Muscle layer of colon (tissue), 2 donors: ENCODE data around the gene CDKAL1.

Experiments used
- H3K27ac ChIP-seq: one replicate; pipeline ENCODE4 v1.7.0; 2013; ENCODE audit warnings: low read depth, mild to moderate bottlenecking, low read length, moderate library complexity
- H3K27me3 ChIP-seq, 2 donors: one replicate each; pipeline ENCODE4 v1.7.0; 2013; ENCODE audit warnings: low read length in 2 of 2, mild to moderate bottlenecking in 2 of 2; ENCODE audit not compliant: insufficient read depth in 2 of 2, control insufficient read depth in 1 of 2
- H3K36me3 ChIP-seq: one replicate; pipeline ENCODE4 v1.7.0; 2013; ENCODE audit warnings: mild to moderate bottlenecking, low read length; ENCODE audit not compliant: insufficient read depth
- H3K4me1 ChIP-seq: one replicate; pipeline ENCODE4 v1.7.0; 2013; ENCODE audit warnings: mild to moderate bottlenecking, low read length; ENCODE audit not compliant: insufficient read depth
- H3K4me3 ChIP-seq, 2 donors: one replicate each; pipeline ENCODE4 v1.7.0; 2013; ENCODE audit warnings: low read length in 2 of 2, low read depth in 1 of 2, mild to moderate bottlenecking in 1 of 2, moderate library complexity in 1 of 2
- H3K9ac ChIP-seq: one replicate; pipeline ENCODE4 v1.7.0; 2013; ENCODE audit warnings: low read length
- H3K9me3 ChIP-seq: one replicate; pipeline ENCODE4 v1.7.0; 2013; ENCODE audit warnings: mild to moderate bottlenecking, low read length
- donor health status: abdominal sarcoma.
- donor health status: Adenocarcinoma of cecum.

CDKAL1 gene

DNA sequence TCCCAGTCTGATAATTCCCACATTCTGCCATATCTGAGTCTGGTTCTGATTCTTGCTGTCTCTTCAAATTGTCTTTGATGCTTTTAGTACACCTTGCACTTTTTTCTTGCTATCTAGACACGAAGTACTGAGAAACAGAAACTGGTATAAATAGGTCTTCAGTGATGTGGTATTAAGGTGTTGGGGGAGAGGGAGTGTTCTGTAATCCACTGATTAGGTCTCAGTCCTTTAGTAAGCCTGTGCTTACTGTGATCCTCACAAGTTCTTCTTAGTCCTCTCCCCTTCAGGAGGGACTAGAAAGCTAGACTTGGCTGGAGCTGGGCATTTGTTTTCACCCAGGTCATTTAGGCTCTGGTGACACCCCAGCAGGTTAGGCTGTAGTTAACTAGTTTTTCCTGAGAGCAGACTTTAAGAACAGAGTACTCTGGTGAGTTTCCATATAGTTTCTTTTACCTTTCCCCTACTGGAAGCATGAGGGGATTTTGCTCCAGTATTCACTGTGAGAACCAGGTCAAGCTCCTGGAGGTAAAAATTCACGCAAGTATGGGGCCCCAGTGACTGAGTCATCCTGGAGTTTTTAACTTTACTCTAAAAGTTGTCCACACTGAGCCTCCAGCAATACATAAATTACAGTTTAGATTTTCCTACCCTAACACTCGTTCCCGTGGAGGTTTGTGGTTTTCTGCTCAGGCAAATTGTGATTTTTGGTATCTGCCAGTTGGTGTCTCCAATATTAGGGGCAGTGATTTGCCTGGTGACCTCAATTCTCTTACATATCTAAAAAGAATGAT lies 154.6 kb downstream of the CDKAL1 start:
- H3K27ac ChIP-seq, result no peak overlapping the region
- no peaks in the 10 kb centered on the region for H3K9me3 ChIP-seq
- no peak overlapping the region for H3K4me3 ChIP-seq
- H3K36me3 ChIP-seq, result no peaks in the 10 kb centered on the region
- H3K9ac ChIP-seq, result no peak overlapping the region
- no peaks in the 10 kb centered on the region for H3K4me1 ChIP-seq
- no peaks in the 10 kb centered on the region for H3K27me3 ChIP-seq

DNA sequence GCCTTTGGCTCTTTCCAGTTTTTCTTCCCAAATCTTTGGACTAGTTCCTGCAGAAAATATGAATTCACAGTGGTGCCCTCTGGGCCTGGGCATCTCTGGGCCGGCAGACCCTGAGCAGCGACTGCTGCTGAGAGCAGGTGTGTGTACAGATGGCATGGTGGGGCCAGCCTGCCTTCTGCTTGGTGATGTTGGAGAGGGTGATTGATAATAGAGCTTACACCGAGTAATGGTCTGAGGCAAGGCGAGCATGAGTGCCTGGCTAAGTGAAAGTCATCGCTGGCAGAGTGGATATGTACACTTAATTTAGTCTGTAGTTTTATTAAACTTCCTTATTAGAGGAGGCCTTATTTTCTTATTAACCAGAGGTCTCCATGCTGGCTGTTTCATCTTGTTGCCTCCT lies 156.9 kb downstream of the CDKAL1 start:
- no peak overlapping the region for H3K9ac ChIP-seq
- H3K4me3 ChIP-seq, result no peak overlapping the region
- H3K27ac ChIP-seq, result no peak overlapping the region
- H3K36me3 ChIP-seq, result no peaks in the 10 kb centered on the region
- H3K27me3 ChIP-seq, result no peaks in the 10 kb centered on the region
- no peaks in the 10 kb centered on the region for H3K9me3 ChIP-seq
- H3K4me1 ChIP-seq, result no peaks in the 10 kb centered on the region

DNA sequence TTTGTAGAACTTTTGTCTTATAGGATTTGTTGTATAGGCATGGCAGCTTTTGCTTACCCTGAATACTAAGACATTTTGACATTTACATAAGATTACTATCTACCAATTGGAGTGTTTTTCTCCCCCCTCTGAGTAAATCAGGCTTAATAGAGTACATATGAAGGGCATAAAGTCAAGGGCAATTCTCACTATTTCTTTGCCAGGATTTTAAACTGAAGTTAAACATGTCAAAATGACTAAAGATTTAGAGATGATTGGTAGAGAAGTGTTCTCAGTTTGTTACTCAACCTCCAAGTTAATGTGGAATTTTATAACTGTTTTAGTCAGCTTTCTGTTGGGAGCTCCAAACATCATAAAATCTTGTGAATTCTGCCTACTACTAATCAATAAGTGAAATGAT lies 157.8 kb downstream of the CDKAL1 start:
- Histone ChIP-seq H3K27ac (no peak overlapping the region), H3K27me3 (no peaks in the 10 kb centered on the region), H3K36me3 (no peaks in the 10 kb centered on the region), H3K9ac (no peak overlapping the region), H3K4me3 (no peak overlapping the region), H3K4me1 (no peaks in the 10 kb centered on the region), H3K9me3 (no peaks in the 10 kb centered on the region)

DNA sequence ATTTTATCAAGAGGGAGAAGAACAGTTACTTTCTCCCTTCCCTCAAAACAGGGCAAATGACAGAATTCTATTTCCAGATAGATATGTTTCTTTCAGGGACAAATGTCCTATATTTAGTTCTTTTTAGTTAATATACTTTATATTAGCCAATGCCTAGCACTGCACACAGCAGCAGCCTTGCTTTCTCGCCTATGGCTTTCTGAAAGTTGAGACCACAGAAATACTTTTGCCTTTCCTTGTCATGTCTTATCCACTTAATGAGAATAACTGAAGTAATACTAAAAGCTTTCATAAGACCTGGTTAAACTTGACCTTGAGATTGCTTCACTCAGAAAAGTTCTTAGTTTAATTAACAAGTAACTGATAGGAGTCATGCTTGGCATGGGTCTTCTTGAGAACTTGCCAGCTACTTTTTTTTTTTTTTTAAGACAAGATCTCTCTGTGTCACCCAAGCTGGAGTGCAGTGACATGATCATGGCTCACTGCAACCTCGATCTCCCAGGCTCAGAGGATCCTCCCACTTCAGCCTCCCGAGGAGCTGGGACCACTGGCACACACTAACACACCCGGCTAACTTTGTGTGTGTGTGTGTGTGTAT lies 159.3 kb downstream of the CDKAL1 start:
- H3K4me1 ChIP-seq, result no peaks in the 10 kb centered on the region
- no peak overlapping the region for H3K4me3 ChIP-seq
- no peaks in the 10 kb centered on the region for H3K36me3 ChIP-seq

DNA sequence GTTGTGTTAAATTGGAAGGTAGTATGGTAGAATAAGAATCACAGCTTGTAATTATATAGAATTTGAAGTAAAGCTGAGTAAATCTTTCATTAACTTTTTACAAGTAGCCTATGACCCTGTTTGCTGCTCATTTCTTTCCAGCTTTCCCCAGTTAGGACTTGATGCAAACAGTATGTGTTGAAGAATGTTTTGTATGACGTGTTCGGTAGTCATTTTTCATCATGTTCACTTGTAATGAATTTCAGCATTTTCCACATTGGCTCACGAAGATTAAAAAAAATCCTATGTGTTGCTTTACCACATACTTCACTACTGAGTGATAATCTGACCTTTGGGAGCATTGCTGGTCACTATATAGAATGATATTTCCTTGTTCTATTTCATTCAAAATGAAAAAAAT lies 162.4 kb downstream of the CDKAL1 start:
- Histone ChIP-seq H3K36me3 (no peaks in the 10 kb centered on the region), H3K9ac (no peak overlapping the region), H3K4me3 (no peak overlapping the region), H3K27ac (no peak overlapping the region), H3K9me3 (no peaks in the 10 kb centered on the region), H3K27me3 (no peaks in the 10 kb centered on the region), H3K4me1 (no peaks in the 10 kb centered on the region)

More for the DNA sequence above, 159.3 kb downstream of the CDKAL1 start:
- Histone ChIP-seq H3K27me3 (no peaks in the 10 kb centered on the region), H3K9me3 (no peaks in the 10 kb centered on the region), H3K27ac (no peak overlapping the region), H3K9ac (no peak overlapping the region)

DNA sequence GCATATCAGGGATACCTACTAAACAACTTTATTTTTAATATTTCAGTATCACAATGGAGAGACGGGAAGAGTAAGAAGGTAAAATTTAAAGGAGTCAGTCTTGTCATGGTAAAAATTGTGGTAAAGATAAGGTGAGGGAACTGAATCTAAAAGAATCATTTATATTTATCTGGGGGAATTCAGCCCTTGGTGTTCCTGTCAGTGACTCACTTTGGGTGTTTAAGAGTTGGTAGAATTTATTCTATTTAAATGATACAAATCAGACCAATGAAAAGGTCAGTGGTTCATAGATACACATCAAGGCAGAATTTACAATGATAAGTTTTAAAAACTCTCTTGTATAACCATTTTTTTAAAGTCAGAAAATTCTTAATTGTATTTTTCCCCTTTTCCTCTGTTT lies 164.4 kb downstream of the CDKAL1 start:
- Histone ChIP-seq H3K27ac (no peak overlapping the region), H3K36me3 (no peaks in the 10 kb centered on the region), H3K4me3 (no peak overlapping the region), H3K9me3 (no peaks in the 10 kb centered on the region), H3K9ac (no peak overlapping the region), H3K27me3 (no peaks in the 10 kb centered on the region), H3K4me1 (no peaks in the 10 kb centered on the region)

DNA sequence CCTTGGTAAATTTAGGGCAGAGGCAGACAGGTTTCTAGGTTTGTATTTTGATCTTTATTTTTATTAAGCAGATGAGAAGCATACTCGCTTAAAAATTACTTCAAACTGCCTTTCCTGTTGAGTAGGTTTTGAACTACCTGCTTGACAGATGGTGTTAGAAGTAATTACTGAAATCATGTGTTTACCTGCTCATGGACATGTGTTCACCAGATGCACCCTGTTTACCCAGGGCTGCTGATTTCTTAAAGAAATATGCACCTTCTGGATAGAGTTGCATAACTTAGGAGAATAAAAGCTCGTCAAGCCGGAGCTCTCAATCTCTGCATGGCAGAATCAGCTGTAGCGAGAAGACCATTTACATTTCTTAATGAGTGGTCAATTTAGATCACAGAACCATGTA lies 165.1 kb downstream of the CDKAL1 start:
- no peaks in the 10 kb centered on the region for H3K27me3 ChIP-seq
- H3K9me3 ChIP-seq, result no peaks in the 10 kb centered on the region
- no peaks in the 10 kb centered on the region for H3K4me1 ChIP-seq
- no peak overlapping the region for H3K27ac ChIP-seq
- H3K4me3 ChIP-seq, result no peak overlapping the region
- H3K36me3 ChIP-seq, result no peaks in the 10 kb centered on the region
- no peak overlapping the region for H3K9ac ChIP-seq

DNA sequence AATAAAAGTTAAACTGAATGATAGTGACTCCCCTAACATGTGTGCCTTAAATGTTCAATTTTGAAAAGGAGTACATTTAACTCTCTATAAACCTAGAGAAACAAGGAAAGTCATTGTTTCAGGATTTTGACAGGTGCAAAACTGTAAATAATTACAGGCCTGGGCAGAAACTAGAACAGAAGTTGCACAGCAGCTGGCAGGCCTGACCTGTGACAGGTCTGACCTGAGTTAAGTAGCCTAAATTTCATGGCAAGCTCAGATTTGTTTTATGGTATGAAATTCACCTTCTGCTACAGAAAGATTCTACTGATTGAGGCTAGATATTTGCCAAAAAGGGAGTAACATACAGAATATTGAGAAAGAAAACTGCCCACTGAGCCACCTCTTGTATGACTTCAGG lies 166.1 kb downstream of the CDKAL1 start:
- no peaks in the 10 kb centered on the region for H3K9me3 ChIP-seq
- H3K36me3 ChIP-seq, result no peaks in the 10 kb centered on the region
- H3K27me3 ChIP-seq, result no peaks in the 10 kb centered on the region
- H3K4me3 ChIP-seq, result no peak overlapping the region
- no peak overlapping the region for H3K9ac ChIP-seq
- no peaks in the 10 kb centered on the region for H3K4me1 ChIP-seq
- no peak overlapping the region for H3K27ac ChIP-seq

DNA sequence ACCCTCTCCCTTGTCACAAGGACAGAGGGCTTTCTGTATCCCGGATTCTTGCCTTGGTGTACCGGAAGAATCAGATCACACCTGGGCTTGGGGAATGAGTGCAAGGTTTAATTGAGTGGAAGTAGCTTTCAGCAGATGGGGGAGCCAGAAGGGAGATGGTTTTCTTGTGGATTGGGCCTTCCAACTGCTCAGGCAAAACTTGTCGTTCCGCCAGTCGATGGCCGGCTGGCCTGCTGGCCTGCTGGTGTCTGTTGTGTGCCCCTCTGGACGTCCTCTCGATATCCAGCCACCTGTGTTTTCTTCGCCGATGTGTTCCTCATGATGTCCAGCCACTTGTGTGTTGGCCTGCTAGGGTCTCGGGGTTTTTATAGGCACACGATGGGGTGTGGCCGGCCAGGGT lies 168.1 kb downstream of the CDKAL1 start:
- Histone ChIP-seq H3K9me3 (no peaks in the 10 kb centered on the region), H3K27ac (no peak overlapping the region), H3K36me3 (no peaks in the 10 kb centered on the region), H3K4me1 (peaks cover 10% of the 10 kb centered on the region), H3K27me3 (no peaks in the 10 kb centered on the region), H3K4me3 (no peak overlapping the region), H3K9ac (no peak overlapping the region)

DNA sequence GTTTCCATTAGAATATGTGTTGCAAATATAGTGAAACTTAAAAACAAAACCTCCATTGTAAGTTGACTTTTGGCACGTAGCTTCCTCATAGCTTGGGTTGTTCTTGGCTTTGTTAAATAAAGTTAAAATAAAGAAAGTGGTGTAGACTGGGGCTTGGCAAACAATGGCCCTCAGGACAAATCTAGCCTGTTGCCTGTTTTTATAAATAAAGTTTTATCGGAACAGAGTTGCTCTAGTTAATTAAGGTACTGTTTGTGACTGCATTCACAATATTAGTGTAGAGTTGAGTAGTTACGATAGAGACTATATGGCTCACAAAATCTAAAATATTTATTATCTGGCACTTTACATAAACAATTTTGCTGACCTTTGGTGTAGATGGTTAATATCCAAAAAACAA lies 168.8 kb downstream of the CDKAL1 start:
- Histone ChIP-seq H3K4me3 (no peak overlapping the region), H3K9ac (no peak overlapping the region), H3K4me1 (peaks cover 10% of the 10 kb centered on the region), H3K9me3 (no peaks in the 10 kb centered on the region), H3K36me3 (no peaks in the 10 kb centered on the region), H3K27me3 (no peaks in the 10 kb centered on the region), H3K27ac (no peak overlapping the region)

DNA sequence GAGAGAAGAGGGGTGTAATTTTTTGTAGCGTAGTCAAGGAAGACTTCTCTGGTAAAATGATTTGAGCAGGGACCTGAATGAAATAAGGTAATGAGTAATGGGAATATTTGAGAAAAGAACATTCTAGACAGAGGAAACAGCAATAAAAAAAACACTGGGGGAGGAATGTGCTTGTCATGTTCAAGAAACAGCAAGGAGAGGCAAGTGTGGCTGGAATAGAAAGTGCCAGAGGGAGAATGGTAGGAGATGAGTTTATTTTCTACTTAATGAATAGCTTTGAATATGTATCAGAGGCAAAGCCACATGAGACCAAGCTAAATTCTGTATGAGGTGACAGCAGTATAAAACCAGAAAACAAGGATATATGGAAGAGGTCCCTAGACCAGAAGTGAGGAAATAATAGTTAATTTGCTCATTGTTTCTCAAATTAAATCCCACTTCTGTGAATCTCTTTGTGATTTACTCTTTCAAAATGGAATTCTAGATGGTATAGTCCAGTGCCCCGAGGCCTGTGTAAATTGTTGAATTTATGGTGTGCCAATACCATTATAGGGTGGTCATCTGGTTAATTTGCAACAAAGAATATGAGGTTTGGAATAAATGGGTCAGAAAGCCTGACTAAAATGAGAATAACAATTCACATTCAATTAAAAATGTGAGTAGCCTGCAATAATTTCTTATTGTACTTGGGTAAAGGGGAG lies 170.2 kb downstream of the CDKAL1 start:
- no peaks in the 10 kb centered on the region for H3K27me3 ChIP-seq
- H3K36me3 ChIP-seq, result no peaks in the 10 kb centered on the region
- no peak overlapping the region for H3K4me3 ChIP-seq
- H3K4me1 ChIP-seq, result peaks cover 10% of the 10 kb centered on the region
- no peak overlapping the region for H3K27ac ChIP-seq
- H3K9me3 ChIP-seq, result no peaks in the 10 kb centered on the region
- no peak overlapping the region for H3K9ac ChIP-seq
